Panc1 (cell line): ENCODE results near the gene PRAC1.

ENCODE experiments used
- TCF7L2 ChIP-seq: IDR thresholded peaks from 2 replicates; pipeline ENCODE4 v1.6.1; 2011; ENCODE audit warnings: mild to moderate bottlenecking, low read depth, low read length, inconsistent platforms
- TF ChIP-seq, protein P1 (sequence below): fragments of 450-650 bp; IDR thresholded peaks from 2 replicates; pipeline ENCODE4 v1.5.1; 2017; ENCODE audit warnings: mild to moderate bottlenecking

DNA sequence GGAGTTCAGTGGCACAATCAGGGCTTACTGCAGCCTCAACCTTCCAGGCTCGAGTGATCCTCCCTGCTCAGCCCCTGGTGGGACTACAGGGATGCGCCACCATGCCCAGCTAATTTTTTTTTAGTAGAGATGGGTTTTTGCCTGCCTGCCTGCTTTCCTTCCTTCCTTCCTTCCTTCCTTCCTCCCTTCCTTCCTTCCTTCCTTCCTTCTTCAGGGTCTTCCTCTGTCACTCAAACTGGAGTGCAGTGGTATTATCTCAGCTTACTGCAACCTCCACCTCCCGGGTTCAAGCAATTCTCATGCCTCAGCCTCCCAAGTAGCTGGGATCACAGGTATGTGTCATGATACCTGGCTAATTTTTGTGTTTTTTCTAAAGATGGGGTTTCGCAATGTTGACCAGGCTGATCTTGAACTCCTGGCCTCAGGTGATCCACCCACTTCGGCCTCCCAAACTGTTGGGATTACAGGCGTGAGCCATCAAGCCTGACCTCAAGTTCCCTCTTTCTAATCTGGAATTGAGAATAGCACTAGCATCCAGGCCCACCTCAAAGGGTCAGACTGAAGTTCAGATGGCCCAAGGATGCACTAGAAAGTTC, 45.3 kb downstream of the PRAC1 start:
- no peak for TF ChIP-seq TCF7L2
- TF ChIP-seq, protein P1, sequence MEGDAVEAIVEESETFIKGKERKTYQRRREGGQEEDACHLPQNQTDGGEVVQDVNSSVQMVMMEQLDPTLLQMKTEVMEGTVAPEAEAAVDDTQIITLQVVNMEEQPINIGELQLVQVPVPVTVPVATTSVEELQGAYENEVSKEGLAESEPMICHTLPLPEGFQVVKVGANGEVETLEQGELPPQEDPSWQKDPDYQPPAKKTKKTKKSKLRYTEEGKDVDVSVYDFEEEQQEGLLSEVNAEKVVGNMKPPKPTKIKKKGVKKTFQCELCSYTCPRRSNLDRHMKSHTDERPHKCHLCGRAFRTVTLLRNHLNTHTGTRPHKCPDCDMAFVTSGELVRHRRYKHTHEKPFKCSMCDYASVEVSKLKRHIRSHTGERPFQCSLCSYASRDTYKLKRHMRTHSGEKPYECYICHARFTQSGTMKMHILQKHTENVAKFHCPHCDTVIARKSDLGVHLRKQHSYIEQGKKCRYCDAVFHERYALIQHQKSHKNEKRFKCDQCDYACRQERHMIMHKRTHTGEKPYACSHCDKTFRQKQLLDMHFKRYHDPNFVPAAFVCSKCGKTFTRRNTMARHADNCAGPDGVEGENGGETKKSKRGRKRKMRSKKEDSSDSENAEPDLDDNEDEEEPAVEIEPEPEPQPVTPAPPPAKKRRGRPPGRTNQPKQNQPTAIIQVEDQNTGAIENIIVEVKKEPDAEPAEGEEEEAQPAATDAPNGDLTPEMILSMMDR = no peak
